Subcutaneous abdominal adipose tissue (tissue), 5 donors: Measurements from ENCODE around the gene SEMA5B.

ENCODE experiments used
- H3K27ac ChIP-seq: one replicate; pipeline ENCODE4 v1.7.0; 2013; ENCODE audit warnings: low read depth, mild to moderate bottlenecking, inconsistent platforms, low read length, moderate library complexity
- H3K27me3 ChIP-seq, 5 donors: one replicate each; pipeline ENCODE4 v1.7.0; 2013; ENCODE audit warnings: low read length in 5 of 5, inconsistent platforms in 1 of 5; ENCODE audit not compliant: control insufficient read depth in 5 of 5, insufficient read depth in 4 of 5
- H3K36me3 ChIP-seq, 5 donors: one replicate each; pipeline ENCODE4 v1.7.0; 2013; ENCODE audit warnings: low read length in 5 of 5; ENCODE audit not compliant: control insufficient read depth in 5 of 5, insufficient read depth in 5 of 5
- H3K4me1 ChIP-seq, 5 donors: one replicate each; pipeline ENCODE4 v1.7.0; 2013; ENCODE audit warnings: low read length in 5 of 5, mild to moderate bottlenecking in 3 of 5, moderate library complexity in 1 of 5; ENCODE audit not compliant: control insufficient read depth in 5 of 5, insufficient read depth in 5 of 5
- H3K4me3 ChIP-seq, 5 donors: one replicate each; pipeline ENCODE4 v1.7.0; 2013; ENCODE audit warnings: low read length in 5 of 5, low read depth in 1 of 5
- H3K9ac ChIP-seq, 5 donors: one replicate each; pipeline ENCODE4 v1.7.0; 2013; ENCODE audit warnings: low read length in 5 of 5, mild to moderate bottlenecking in 4 of 5, moderate library complexity in 3 of 5
- H3K9me3 ChIP-seq, 5 donors: one replicate each; pipeline ENCODE4 v1.7.0; 2013; ENCODE audit warnings: low read length in 5 of 5; ENCODE audit not compliant: control insufficient read depth in 5 of 5
- donor health status: healthy.
- donor health status: healthy.
- donor health status: healthy.
- donor health status: healthy.
- donor health status: healthy.

Gene SEMA5B

DNA sequence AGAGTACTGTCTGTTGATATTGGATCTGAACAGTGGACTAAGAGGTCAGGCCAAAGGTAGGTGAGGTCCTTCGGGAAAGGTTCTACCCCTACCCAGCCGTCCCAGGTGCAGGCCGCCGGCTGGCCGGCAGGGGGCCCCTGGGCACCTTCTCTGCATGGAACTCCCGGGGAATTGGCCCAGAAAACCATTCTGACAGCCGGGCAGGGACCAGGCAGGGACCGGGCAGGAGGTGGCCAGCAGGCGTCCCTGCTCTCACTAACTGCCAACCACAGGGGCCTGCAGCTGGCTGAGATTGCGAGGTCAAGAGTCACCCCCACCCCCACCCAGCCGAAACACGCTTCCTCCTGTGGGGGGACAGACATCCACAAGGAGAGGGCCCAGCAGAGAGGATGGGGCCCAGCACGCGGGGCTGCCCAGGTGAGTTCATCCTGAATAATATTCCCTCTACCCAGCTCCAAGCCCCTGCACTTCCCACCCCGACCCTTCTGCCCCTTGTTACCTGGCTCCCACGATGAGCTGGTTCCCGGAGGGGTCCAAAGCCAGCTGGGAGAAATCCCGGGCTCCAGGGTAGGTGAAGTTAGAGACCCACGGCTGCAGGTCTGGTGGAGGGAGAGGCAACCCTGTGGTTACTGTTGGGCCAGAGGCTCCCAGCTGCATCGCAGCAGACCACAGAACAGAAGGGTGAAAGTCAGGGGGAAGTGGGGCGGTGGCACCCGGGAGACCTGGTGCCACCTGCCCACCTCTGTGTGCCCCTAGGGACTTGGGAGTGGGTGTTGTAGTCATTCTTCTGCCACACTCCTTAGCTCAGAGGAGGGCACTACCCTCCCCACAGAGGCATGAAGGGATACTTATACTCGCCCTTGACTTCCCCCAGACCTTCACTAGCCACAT, 84.4 kb downstream of the SEMA5B start:
- Histone ChIP-seq H3K4me3 (no peak overlapping the region), H3K27ac (no peak overlapping the region), H3K36me3 (no peaks in the 10 kb centered on the region), H3K27me3 (peaks cover 0 to 2% (median 0%) of the 10 kb centered on the region in 5 donors), H3K9me3 (no peaks in the 10 kb centered on the region), H3K9ac (no peak overlapping the region), H3K4me1 (peaks cover 0 to 32% (median 15%) of the 10 kb centered on the region in 5 donors)

DNA sequence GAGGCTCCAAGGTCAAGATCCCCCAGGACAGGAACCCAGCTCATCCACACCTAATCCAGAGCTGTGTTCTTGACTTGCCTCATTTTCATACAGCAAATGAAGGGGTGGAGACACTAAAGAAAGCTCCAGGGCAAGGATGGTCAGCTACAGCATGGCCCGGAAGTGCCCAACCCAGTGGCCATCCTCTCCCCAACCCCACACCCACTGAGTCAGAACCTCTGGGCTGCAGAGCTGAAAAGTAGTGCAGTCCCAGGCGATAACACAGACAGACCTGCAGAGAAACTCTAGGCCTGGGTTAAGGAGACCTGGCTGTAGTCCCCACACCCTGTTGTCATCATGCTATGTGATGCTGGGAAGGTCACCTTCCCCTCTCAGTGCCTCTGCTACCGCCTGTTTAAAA, 85.3 kb downstream of the SEMA5B start:
- Histone ChIP-seq H3K4me3 (no peak overlapping the region), H3K4me1 (peaks cover 0 to 28% (median 6%) of the 10 kb centered on the region in 5 donors), H3K9me3 (no peaks in the 10 kb centered on the region), H3K36me3 (no peaks in the 10 kb centered on the region), H3K27ac (no peak overlapping the region), H3K27me3 (peaks cover 0 to 2% (median 0%) of the 10 kb centered on the region in 5 donors), H3K9ac (no peak overlapping the region)

DNA sequence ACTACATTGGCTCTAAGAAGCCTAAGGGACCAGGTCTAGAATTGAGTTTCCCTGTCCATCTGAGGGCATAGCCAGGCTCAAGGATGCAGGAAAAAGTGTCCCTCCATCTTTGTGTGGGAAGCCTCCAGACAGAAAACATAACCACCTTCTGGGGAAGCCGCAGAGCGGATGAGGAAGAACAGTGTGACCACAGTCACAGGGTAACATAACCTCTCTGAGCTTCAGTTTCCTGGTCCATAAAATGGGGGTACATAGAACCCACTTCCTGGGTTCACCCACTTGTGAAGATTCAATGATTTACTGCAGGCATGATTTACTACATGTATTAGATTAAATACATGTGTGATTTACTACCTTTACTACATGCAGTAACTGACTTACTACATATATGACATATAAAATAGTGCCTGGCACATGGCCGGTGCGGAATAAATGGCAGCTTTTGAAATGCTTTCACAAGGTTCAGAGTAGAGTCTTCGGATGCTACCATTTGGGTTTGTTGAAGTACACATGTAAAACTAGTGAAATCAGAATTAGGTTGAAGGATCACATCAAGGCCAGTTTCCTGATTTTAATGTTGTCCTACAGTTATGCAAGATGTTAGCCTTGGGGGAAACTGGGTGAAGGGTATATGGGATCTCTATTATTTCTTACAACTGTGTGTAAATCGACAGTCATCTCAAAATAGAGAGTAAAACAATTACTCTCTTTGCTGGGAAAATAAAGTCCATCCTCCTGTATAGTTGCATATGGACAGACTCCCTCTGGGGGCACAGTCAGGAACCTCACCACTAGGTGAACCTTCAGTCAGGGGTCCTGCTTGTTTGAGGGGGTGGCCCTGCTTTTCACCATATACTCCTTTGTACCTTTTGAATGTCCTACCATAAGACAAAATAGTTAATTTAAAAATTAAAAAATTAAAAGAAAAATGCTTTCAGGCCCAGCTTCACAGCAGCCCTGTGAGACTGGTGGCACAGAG, 86.0 kb downstream of the SEMA5B start:
- peaks cover 0 to 25% (median 6%) of the 10 kb centered on the region in 5 donors for H3K4me1 ChIP-seq
- no peak overlapping the region for H3K27ac ChIP-seq
- H3K36me3 ChIP-seq = no peaks in the 10 kb centered on the region
- peaks cover 0 to 2% (median 0%) of the 10 kb centered on the region in 5 donors for H3K27me3 ChIP-seq
- no peaks in the 10 kb centered on the region for H3K9me3 ChIP-seq
- no peak overlapping the region for H3K9ac ChIP-seq
- H3K4me3 ChIP-seq = no peak overlapping the region

DNA sequence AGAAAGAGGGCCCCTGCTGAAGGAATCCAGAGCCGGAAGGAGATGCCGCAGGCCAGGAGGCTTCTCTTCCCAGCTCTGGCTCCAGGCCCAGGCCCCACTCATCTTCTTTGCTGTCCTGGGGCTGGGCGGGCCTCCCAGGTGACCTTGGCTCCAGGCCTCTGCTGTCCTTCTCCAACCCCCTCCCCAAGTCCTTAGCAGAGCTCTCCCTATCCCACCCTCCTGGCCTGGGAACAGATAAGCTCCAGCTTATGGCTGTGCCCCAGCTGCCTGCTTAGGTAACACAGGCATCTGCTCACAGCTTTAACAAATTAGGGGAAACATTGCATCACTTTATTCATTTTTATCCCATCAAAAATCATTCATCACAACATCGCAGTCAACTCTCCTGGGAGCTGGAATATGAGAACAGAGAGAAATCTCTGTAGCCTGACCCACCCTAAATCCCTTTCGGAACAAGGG, 86.9 kb downstream of the SEMA5B start:
- no peak overlapping the region for H3K27ac ChIP-seq
- H3K9me3 ChIP-seq = no peaks in the 10 kb centered on the region
- H3K9ac ChIP-seq = no peak overlapping the region
- H3K4me1 ChIP-seq = peaks cover 0 to 25% (median 6%) of the 10 kb centered on the region in 5 donors
- peaks cover 0 to 5% (median 0%) of the 10 kb centered on the region in 5 donors for H3K27me3 ChIP-seq
- no peaks in the 10 kb centered on the region for H3K36me3 ChIP-seq
- H3K4me3 ChIP-seq = no peak overlapping the region

DNA sequence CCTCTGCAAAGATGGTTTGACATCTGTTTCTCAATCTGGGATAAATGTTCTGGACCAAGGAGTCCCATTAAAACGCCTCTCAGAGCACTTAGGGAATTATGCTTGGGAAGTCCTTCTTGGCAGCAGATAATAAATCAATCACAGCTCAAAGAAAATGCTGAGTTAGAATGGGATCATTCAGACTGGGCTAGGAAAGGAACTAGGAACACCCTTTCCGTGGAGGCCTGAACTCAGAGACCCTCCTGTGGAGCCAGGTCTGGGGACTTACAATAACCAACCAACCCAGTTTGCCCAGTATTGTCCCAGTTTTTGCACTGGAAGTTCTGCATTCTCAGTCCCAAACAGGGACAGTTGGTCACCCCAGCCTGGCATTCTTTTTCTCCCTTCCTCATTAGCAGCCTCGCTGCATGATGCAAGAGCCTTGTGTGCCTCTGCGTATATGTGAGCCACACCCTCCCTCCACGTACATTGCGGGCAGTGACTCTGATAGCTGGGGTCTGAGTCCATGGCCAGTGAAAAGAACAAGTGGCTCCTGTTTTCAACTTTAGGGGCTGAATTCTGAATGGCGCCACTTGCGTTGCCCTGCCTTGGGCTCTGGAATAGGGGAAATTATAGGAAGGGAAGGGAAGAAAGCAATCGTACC, 88.7 kb downstream of the SEMA5B start:
- Histone ChIP-seq H3K27ac (no peak overlapping the region), H3K36me3 (no peaks in the 10 kb centered on the region)

DNA sequence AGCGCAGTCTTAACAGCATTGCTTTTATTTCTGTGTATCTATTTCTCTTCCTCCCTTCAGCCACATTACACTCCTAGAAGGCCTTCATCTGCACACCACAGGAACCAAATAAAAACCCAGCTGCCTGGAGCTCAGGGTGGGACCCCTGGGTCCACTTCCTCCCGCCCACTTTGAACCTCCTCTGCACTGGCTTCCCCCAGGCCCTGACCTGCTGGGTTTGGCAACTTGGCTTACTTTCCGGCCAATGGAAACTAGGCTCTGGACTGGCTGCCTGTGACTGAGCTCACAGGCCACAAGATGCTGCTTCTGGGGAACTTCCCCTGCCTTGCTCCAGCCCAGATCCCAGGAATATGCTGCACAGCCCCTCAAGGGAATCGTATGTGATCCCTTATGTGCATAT, 89.8 kb downstream of the SEMA5B start:
- Histone ChIP-seq H3K27me3 (peaks cover 0 to 5% (median 0%) of the 10 kb centered on the region in 5 donors), H3K4me1 (peaks cover 0 to 14% (median 0%) of the 10 kb centered on the region in 5 donors), H3K36me3 (no peaks in the 10 kb centered on the region), H3K9me3 (no peaks in the 10 kb centered on the region), H3K27ac (no peak overlapping the region), H3K9ac (no peak overlapping the region), H3K4me3 (no peak overlapping the region)

More for the DNA sequence above, 88.7 kb downstream of the SEMA5B start:
- H3K4me1 ChIP-seq = peaks cover 0 to 14% (median 0%) of the 10 kb centered on the region in 5 donors
- H3K9me3 ChIP-seq = no peaks in the 10 kb centered on the region
- no peak overlapping the region for H3K9ac ChIP-seq
- peaks cover 0 to 5% (median 0%) of the 10 kb centered on the region in 5 donors for H3K27me3 ChIP-seq
- H3K4me3 ChIP-seq = no peak overlapping the region

DNA sequence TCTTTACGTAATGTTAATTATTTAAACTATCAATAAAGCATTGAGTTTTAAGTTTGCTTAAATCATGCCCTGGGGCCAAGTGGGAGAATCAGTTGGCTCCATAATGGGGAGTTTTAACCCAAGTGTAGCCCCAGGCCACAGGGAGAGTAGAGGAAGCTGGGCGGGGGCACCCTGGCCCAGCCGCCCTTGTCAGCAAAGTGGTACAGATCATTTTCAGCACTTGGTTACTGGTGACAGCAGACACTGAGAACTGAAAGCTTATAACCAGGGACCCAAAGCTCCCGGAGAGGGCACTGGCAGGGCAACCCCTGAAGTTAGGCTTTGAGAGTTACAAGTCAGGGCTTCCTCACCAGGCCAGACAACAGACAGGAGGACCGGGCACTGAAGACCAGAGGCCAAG, 90.6 kb downstream of the SEMA5B start:
- Histone ChIP-seq H3K36me3 (no peaks in the 10 kb centered on the region), H3K27me3 (peaks cover 0 to 5% (median 0%) of the 10 kb centered on the region in 5 donors), H3K4me1 (peaks cover 0 to 14% (median 0%) of the 10 kb centered on the region in 5 donors), H3K4me3 (no peak overlapping the region), H3K9ac (no peak overlapping the region), H3K27ac (no peak overlapping the region), H3K9me3 (no peaks in the 10 kb centered on the region)

DNA sequence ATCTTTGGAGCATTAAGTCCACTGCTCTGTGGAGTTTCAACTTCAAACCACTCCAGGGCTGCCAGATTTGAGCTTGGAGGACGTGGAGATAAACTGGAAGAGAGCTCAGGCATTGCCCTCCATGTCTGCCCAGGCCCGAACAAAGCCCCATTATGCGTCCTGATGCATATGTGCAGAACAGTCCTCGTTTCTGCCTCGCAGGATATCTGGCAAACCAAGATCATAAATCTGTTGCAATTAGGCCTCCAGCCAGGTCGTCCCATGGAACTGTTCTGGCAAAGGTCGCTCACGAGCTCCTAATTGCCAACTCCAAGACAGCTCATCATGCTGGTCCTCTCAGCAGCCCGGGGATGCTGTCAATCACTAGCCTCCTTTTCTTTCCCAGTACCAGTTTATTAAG, 91.2 kb downstream of the SEMA5B start:
- Histone ChIP-seq H3K9me3 (no peaks in the 10 kb centered on the region), H3K36me3 (no peaks in the 10 kb centered on the region), H3K9ac (no peak overlapping the region), H3K27ac (no peak overlapping the region), H3K4me3 (no peak overlapping the region), H3K27me3 (peaks cover 0 to 5% (median 0%) of the 10 kb centered on the region in 5 donors), H3K4me1 (peaks cover 0 to 11% (median 0%) of the 10 kb centered on the region in 5 donors)

DNA sequence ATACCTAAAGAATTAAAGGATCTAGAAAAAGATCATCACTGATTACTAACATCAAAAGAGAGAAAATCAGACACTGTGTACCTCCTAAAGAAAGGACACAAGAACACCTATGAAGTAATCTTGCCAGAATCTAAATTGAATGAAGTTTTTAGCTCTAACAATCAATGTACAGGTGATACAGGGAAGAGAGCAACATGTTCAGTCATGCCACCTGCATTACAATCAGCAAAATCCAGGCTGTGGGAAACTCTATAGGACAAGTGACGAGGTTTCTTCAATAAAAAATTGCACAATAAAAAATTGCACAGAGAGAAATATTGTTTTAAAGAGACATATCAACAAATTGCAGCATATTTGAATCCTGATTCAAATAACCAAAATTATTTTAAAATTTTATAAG, 93.3 kb downstream of the SEMA5B start:
- H3K36me3 ChIP-seq = no peaks in the 10 kb centered on the region
- no peak overlapping the region for H3K9ac ChIP-seq
- no peaks in the 10 kb centered on the region for H3K9me3 ChIP-seq
- no peak overlapping the region for H3K4me3 ChIP-seq
- no peak overlapping the region for H3K27ac ChIP-seq
- peaks cover 0 to 10% (median 2%) of the 10 kb centered on the region in 5 donors for H3K27me3 ChIP-seq
- no peaks in the 10 kb centered on the region for H3K4me1 ChIP-seq
